Astrocyte (in vitro differentiated cells and primary cell): Measurements from ENCODE around the gene CD53. TPM values are rescaled to one million over a fixed set of nuclear protein-coding genes. Genes with fewer than 3 reads are reported as not detected.

Source experiments
- DNase-seq: peaks from one replicate; pipeline ENCODE4 v3.0.0-alpha.2; 2010; ENCODE audit warnings: low read depth
- FAIRE-seq: peaks from 2 replicates; lab custom pipeline; 2011; peaks lifted over from hg19 to GRCh38; lab: Jason Lieb, UNC
- H2AFZ ChIP-seq: 2 replicates; pipeline ENCODE4 v1.6.0; 2012; ENCODE audit warnings: low read depth, low read length, inconsistent platforms
- H3K27ac ChIP-seq: 2 replicates; pipeline ENCODE4 v1.5.1; 2011; ENCODE audit warnings: low read depth, low read length, inconsistent platforms
- H3K27me3 ChIP-seq: 2 replicates; pipeline ENCODE4 v1.6.0; 2011; ENCODE audit warnings: low read length, inconsistent platforms; ENCODE audit not compliant: insufficient read depth
- H3K36me3 ChIP-seq: 2 replicates; pipeline ENCODE4 v1.5.1; 2011; ENCODE audit warnings: low read length, inconsistent platforms; ENCODE audit not compliant: insufficient read depth
- H3K4me1 ChIP-seq: 2 replicates; pipeline ENCODE4 v1.5.1; 2011; ENCODE audit warnings: low read length, inconsistent platforms; ENCODE audit not compliant: insufficient read depth
- H3K4me2 ChIP-seq: 2 replicates; pipeline ENCODE4 v1.6.0; 2012; ENCODE audit warnings: low read length, inconsistent platforms
- H3K4me3 ChIP-seq: 2 replicates; pipeline ENCODE4 v1.5.1; 2011; ENCODE audit warnings: low read depth, mild to moderate bottlenecking, low read length, inconsistent platforms; ENCODE audit not compliant: insufficient read depth
- H3K79me2 ChIP-seq: 2 replicates; pipeline ENCODE4 v1.6.0; 2012; ENCODE audit warnings: mild to moderate bottlenecking, low read length, inconsistent platforms; ENCODE audit not compliant: insufficient read depth
- H3K9ac ChIP-seq: 2 replicates; pipeline ENCODE4 v1.6.0; 2012; ENCODE audit warnings: mild to moderate bottlenecking, low read length, inconsistent platforms
- H3K9me3 ChIP-seq: 2 replicates; pipeline ENCODE4 v1.5.1; 2012; ENCODE audit warnings: low read depth, mild to moderate bottlenecking, low read length, inconsistent platforms; ENCODE audit not compliant: insufficient read depth
- H4K20me1 ChIP-seq: 2 replicates; pipeline ENCODE4 v1.6.0; 2012; ENCODE audit warnings: low read length, inconsistent platforms; ENCODE audit not compliant: insufficient read depth
- H3K27ac Mint-ChIP-seq: one replicate; pipeline ENCODE4 v1.8.0; 2021; ENCODE audit warnings: mild to moderate bottlenecking, mixed read lengths; ENCODE audit not compliant: unreplicated experiment
- H3K27me3 Mint-ChIP-seq: one replicate; pipeline ENCODE4 v1.8.0; 2021; ENCODE audit warnings: low read depth, mixed read lengths; ENCODE audit not compliant: unreplicated experiment
- H3K36me3 Mint-ChIP-seq: one replicate; pipeline ENCODE4 v1.8.0; 2021; ENCODE audit warnings: low read depth, mixed read lengths; ENCODE audit not compliant: unreplicated experiment
- H3K4me1 Mint-ChIP-seq: one replicate; pipeline ENCODE4 v1.8.0; 2021; ENCODE audit warnings: low read depth, mixed read lengths; ENCODE audit not compliant: unreplicated experiment
- H3K4me3 Mint-ChIP-seq: one replicate; pipeline ENCODE4 v1.8.0; 2021; ENCODE audit warnings: mild to moderate bottlenecking, moderate library complexity, mixed read lengths; ENCODE audit not compliant: unreplicated experiment
- H3K9me3 Mint-ChIP-seq: one replicate; pipeline ENCODE4 v1.8.0; 2021; ENCODE audit warnings: mild to moderate bottlenecking, mixed read lengths; ENCODE audit not compliant: unreplicated experiment
- EZH2 ChIP-seq: IDR thresholded peaks from 2 replicates; pipeline ENCODE4 v1.6.1; 2012; ENCODE audit warnings: mild to moderate bottlenecking, low read length, inconsistent platforms; ENCODE audit not compliant: insufficient read depth
- total RNA-seq: library from RNA; stranded (reverse); gene quantifications from 2 replicates; pipeline ENCODE4 v1.2.1, GENCODE V29; 2021
- TF ChIP-seq, protein P1 (sequence below): IDR thresholded peaks from 2 replicates; pipeline ENCODE4 v1.5.1; 2011; ENCODE audit warnings: low read depth, mild to moderate bottlenecking, inconsistent platforms, low read length, moderate library complexity; ENCODE audit not compliant: insufficient read depth

Gene CD53
- total RNA-seq, 1 donor from 2014 or later, result not detected

GRCh38 chr1:110936567-110936966 is 63.6 kb downstream of the CD53 start:
- no peaks in the 10 kb centered on the region for H3K27me3 Mint-ChIP-seq
- peaks cover 11% of the 10 kb centered on the region for H3K9me3 Mint-ChIP-seq
- Histone ChIP-seq H3K27ac (no peak overlapping the region), H3K4me3 (no peak overlapping the region), H3K9ac (no peak overlapping the region), H2AFZ (no peak overlapping the region), H3K4me2 (no peak overlapping the region), H4K20me1 (no peaks in the 10 kb centered on the region), H3K27me3 (no peaks in the 10 kb centered on the region), H3K9me3 (no peaks in the 10 kb centered on the region), H3K4me1 (no peaks in the 10 kb centered on the region), H3K79me2 (no peaks in the 10 kb centered on the region), H3K36me3 (no peaks in the 10 kb centered on the region)
- FAIRE-seq, result no peak
- peaks cover 2% of the 10 kb centered on the region for H3K36me3 Mint-ChIP-seq
- TF ChIP-seq, protein P1, sequence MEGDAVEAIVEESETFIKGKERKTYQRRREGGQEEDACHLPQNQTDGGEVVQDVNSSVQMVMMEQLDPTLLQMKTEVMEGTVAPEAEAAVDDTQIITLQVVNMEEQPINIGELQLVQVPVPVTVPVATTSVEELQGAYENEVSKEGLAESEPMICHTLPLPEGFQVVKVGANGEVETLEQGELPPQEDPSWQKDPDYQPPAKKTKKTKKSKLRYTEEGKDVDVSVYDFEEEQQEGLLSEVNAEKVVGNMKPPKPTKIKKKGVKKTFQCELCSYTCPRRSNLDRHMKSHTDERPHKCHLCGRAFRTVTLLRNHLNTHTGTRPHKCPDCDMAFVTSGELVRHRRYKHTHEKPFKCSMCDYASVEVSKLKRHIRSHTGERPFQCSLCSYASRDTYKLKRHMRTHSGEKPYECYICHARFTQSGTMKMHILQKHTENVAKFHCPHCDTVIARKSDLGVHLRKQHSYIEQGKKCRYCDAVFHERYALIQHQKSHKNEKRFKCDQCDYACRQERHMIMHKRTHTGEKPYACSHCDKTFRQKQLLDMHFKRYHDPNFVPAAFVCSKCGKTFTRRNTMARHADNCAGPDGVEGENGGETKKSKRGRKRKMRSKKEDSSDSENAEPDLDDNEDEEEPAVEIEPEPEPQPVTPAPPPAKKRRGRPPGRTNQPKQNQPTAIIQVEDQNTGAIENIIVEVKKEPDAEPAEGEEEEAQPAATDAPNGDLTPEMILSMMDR, result no peak
- TF ChIP-seq EZH2, result no peak
- H3K27ac Mint-ChIP-seq, result no peak overlapping the region
- no peaks in the 10 kb centered on the region for H3K4me1 Mint-ChIP-seq
- H3K4me3 Mint-ChIP-seq, result no peak overlapping the region
- DNase-seq, result no peak

- Mint-ChIP-seq H3K27me3 (no peaks in the 10 kb centered on the region), H3K4me3 (no peak overlapping the region), H3K36me3 (peaks cover 26% of the 10 kb centered on the region), H3K4me1 (peaks cover 8% of the 10 kb centered on the region), H3K9me3 (peaks cover 13% of the 10 kb centered on the region), H3K27ac (no peak overlapping the region)
- no peak overlapping the region for H3K27ac ChIP-seq
- TF ChIP-seq EZH2, result no peak
- TF ChIP-seq, protein P1, result no peak
- H3K4me1 ChIP-seq, result no peaks in the 10 kb centered on the region
- DNase-seq, result no peak
- H3K79me2 ChIP-seq, result no peaks in the 10 kb centered on the region
- H3K4me3 ChIP-seq, result no peak overlapping the region
- no peaks in the 10 kb centered on the region for H3K27me3 ChIP-seq
- peaks cover 11% of the 10 kb centered on the region for H3K36me3 ChIP-seq
- H3K9ac ChIP-seq, result no peak overlapping the region
- no peak overlapping the region for H2AFZ ChIP-seq
- H4K20me1 ChIP-seq, result no peaks in the 10 kb centered on the region
- FAIRE-seq, result no peak
- H3K4me2 ChIP-seq, result no peak overlapping the region
- H3K9me3 ChIP-seq, result no peaks in the 10 kb centered on the region
Measured at GRCh38 chr1:110944806-110945205, 71.9 kb downstream of the CD53 start.

- no peak overlapping the region for H3K9ac ChIP-seq
- no peaks in the 10 kb centered on the region for H3K27me3 ChIP-seq
Measured at GRCh38 chr1:110945626-110946025, 72.7 kb downstream of the CD53 start.

More at GRCh38 chr1:110945626-110946025, 72.7 kb downstream of the CD53 start:
- DNase-seq (no peak), FAIRE-seq (no peak)
- Histone ChIP-seq H4K20me1 (no peaks in the 10 kb centered on the region), H3K4me1 (no peaks in the 10 kb centered on the region), H3K9me3 (no peaks in the 10 kb centered on the region), H3K4me2 (no peak overlapping the region), H2AFZ (no peak overlapping the region), H3K79me2 (no peaks in the 10 kb centered on the region), H3K4me3 (no peak overlapping the region), H3K36me3 (peaks cover 12% of the 10 kb centered on the region), H3K27ac (no peak overlapping the region)
- peaks cover 8% of the 10 kb centered on the region for H3K4me1 Mint-ChIP-seq
- TF ChIP-seq, protein P1, result no peak
- no peak for TF ChIP-seq EZH2
- no peak overlapping the region for H3K27ac Mint-ChIP-seq
- no peak overlapping the region for H3K4me3 Mint-ChIP-seq
- no peaks in the 10 kb centered on the region for H3K27me3 Mint-ChIP-seq
- peaks cover 30% of the 10 kb centered on the region for H3K36me3 Mint-ChIP-seq
- peaks cover 13% of the 10 kb centered on the region for H3K9me3 Mint-ChIP-seq
